ENCODE measurements around the gene CFAP57. TPM values are rescaled to one million over a fixed set of nuclear protein-coding genes. Genes with fewer than 3 reads are reported as not detected.
A peak's percentile ranks its signal among the peaks of the same experiment; 100 is the strongest.

CFAP57 gene
- total RNA-seq (under 1 TPM in 5 of 10 donors, not detected in 5; 0.10 to 0.35 (median 0.16) TPM), polyA plus RNA-seq (under 1 TPM; 0.09 to 0.29 TPM)
- long read RNA-seq, donor 1, result 0 reads
- long read RNA-seq, donor 2, partial matches to known transcripts, result 0 of 1 reads
- long read RNA-seq, donor 2, other reads (novel, unspliced or antisense), result 1 of 1 reads
- long read RNA-seq, donor 3, partial matches to known transcripts, result 0 of 1 reads
- long read RNA-seq, donor 3, other reads (novel, unspliced or antisense), result 1 of 1 reads

GRCh38 chr1:43171876-43172526 lies at the start of gene CFAP57, which contains the start of gene EBNA1BP2:
CFAP57 (plus strand) TSS chr1:43172330; CDS start chr1:43172754, 424 bp downstream.
EBNA1BP2 (minus strand) TSS chr1:43172290; CDS start chr1:43172118, 172 bp downstream.
- H3K4me1 ChIP-seq, result peaks cover 0 to 21% (median 16%) of the 10 kb centered on the region in 9 donors
- DNase-seq (peak; percentile 82 to 92), ATAC-seq (peak; percentile 88 to 96 (median 95))
- 1% methylated on average over 45 of the region's 45 CpGs for WGBS, 2 donors
- H3K27ac ChIP-seq, result peak within 1 kb of the TSS in 8 of 10 donors; percentile 26 to 76 (median 63)
- no peak for TF ChIP-seq CTCF (IDR thresholded peaks at IDR 0.05)
- peaks cover 0 to 38% (median 18%) of the 10 kb centered on the region in 9 donors for H3K36me3 ChIP-seq
- intact Hi-C loops (cut with DNase I), result no loop called here
- H3K27me3 ChIP-seq, result peaks cover 0 to 18% (median 0%) of the 10 kb centered on the region in 7 donors
- no peaks in the 10 kb centered on the region for H3K9me3 ChIP-seq
- peak within 1 kb of the TSS; percentile 77 to 99 (median 88) for H3K4me3 ChIP-seq

GRCh38 chr1:43123031-43123430 lies 49.1 kb upstream of the CFAP57 start:
- ATAC-seq (no peak), DNase-seq (no peak)
- no peak overlapping the region for H3K27ac ChIP-seq
- H3K27me3 ChIP-seq, result peaks cover 0 to 29% (median 8%) of the 10 kb centered on the region in 7 donors
- no peaks in the 10 kb centered on the region for H3K4me1 ChIP-seq
- no peaks in the 10 kb centered on the region for H3K36me3 ChIP-seq
- H3K9me3 ChIP-seq, result no peaks in the 10 kb centered on the region
- TF ChIP-seq CTCF (IDR thresholded peaks at IDR 0.05), result no peak
- 94% methylated on average over 1 of the region's 1 CpG for WGBS, 2 donors
- no peak overlapping the region for H3K4me3 ChIP-seq
- intact Hi-C loops (cut with DNase I), result no loop called here

- 87 to 91% methylated on average over 3 of the region's 3 CpGs for WGBS, 2 donors
- no peak for TF ChIP-seq CTCF (IDR thresholded peaks at IDR 0.05)
Observed at GRCh38 chr1:43128816-43129215, 43.3 kb upstream of the CFAP57 start.

GRCh38 chr1:43129426-43129825 lies 42.7 kb upstream of the CFAP57 start:
- ATAC-seq (no peak), DNase-seq (no peak)
- no peaks in the 10 kb centered on the region for H3K36me3 ChIP-seq
- no peak overlapping the region for H3K4me3 ChIP-seq
- H3K27ac ChIP-seq, result no peak overlapping the region
- H3K27me3 ChIP-seq, result peaks cover 0 to 11% (median 0%) of the 10 kb centered on the region in 7 donors
- WGBS, 2 donors, result 46 to 49% methylated on average over 5 of the region's 5 CpGs
- no peak for TF ChIP-seq CTCF (IDR thresholded peaks at IDR 0.05)
- no peaks in the 10 kb centered on the region for H3K4me1 ChIP-seq
- no peaks in the 10 kb centered on the region for H3K9me3 ChIP-seq
- intact Hi-C loops (cut with DNase I), result no loop called here

More at GRCh38 chr1:43128816-43129215, 43.3 kb upstream of the CFAP57 start:
- no peaks in the 10 kb centered on the region for H3K4me1 ChIP-seq
- no peaks in the 10 kb centered on the region for H3K9me3 ChIP-seq
- intact Hi-C loops (cut with DNase I), result no loop called here
- DNase-seq, result no peak
- no peak overlapping the region for H3K27ac ChIP-seq
- no peak overlapping the region for H3K4me3 ChIP-seq
- ATAC-seq, result no peak
- peaks cover 0 to 11% (median 0%) of the 10 kb centered on the region in 7 donors for H3K27me3 ChIP-seq
- no peaks in the 10 kb centered on the region for H3K36me3 ChIP-seq
